HUES64 (cell line): ENCODE data around the gene CYB5R2.

ENCODE experiments used
- H3K27ac ChIP-seq: 2 replicates; pipeline ENCODE4 v1.7.0; 2013; ENCODE audit warnings: low read depth, low read length, inconsistent platforms
- H3K27me3 ChIP-seq: 2 replicates; pipeline ENCODE4 v1.6.1; 2013; ENCODE audit warnings: mild to moderate bottlenecking, low read length; ENCODE audit not compliant: insufficient read depth
- H3K36me3 ChIP-seq: 2 replicates; pipeline ENCODE4 v1.6.1; 2013; ENCODE audit warnings: mild to moderate bottlenecking, low read length; ENCODE audit not compliant: insufficient read depth
- H3K4me1 ChIP-seq: 2 replicates; pipeline ENCODE4 v1.6.1; 2013; ENCODE audit warnings: mild to moderate bottlenecking, low read length, moderate library complexity; ENCODE audit not compliant: insufficient read depth
- H3K4me3 ChIP-seq: 2 replicates; pipeline ENCODE4 v1.5.1; 2013; ENCODE audit warnings: mild to moderate bottlenecking, low read length, moderate library complexity
- H3K9ac ChIP-seq: 2 replicates; pipeline ENCODE4 v1.6.1; 2013; ENCODE audit warnings: mild to moderate bottlenecking, low read depth, low read length
- H3K9me3 ChIP-seq: 2 replicates; pipeline ENCODE4 v1.6.1; 2013; ENCODE audit warnings: low read depth, low read length; ENCODE audit not compliant: insufficient read depth
- WGBS: fragments of 150-250, 120-280 bp; methylation state at CpG from one replicate; pipeline ENCODE4 v1.1.7; 2013; ENCODE audit warnings: missing lambda C conversion rate; 5-methylcytosine and 5-hydroxymethylcytosine counted together

The CYB5R2 gene

GRCh38 chr11:7636350-7636749, 37.0 kb downstream of the CYB5R2 start:
- Histone ChIP-seq H3K27ac (no peak overlapping the region), H3K9me3 (no peaks in the 10 kb centered on the region), H3K36me3 (peaks cover 5% of the 10 kb centered on the region; the same call in 1 of the 2 replicates), H3K9ac (no peak overlapping the region), H3K27me3 (no peaks in the 10 kb centered on the region), H3K4me3 (no peak overlapping the region), H3K4me1 (no peaks in the 10 kb centered on the region; the same call in 1 of the 2 replicates)
- 88% methylated on average over 4 of the region's 6 CpGs for WGBS

DNA sequence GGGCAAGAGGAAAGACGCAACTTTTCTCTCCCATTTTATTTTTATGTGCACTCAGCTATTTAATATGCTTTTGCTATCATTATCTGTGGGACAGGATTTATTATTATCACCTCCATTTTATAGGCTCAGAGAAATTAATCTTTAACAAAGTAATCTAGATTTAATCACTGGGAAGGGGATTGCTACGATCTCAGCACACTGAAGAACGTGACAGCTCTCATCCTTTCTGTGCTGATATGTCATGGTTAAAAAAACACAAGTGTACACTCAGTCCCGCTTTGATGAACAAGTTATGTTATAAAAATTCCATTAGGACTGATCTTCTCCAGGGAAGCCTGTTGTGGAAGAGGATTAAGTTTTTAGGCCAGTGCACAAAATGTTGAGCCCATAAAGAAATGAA, 37.6 kb downstream of the CYB5R2 start:
- H3K36me3 ChIP-seq, result peaks cover 4% of the 10 kb centered on the region; the same call in 1 of the 2 replicates
- no peaks in the 10 kb centered on the region; the same call in 1 of the 2 replicates for H3K4me1 ChIP-seq
- WGBS, result 93% methylated on average over 4 of the region's 4 CpGs
- no peak overlapping the region for H3K4me3 ChIP-seq
- no peaks in the 10 kb centered on the region for H3K27me3 ChIP-seq
- H3K9me3 ChIP-seq, result no peaks in the 10 kb centered on the region
- no peak overlapping the region for H3K27ac ChIP-seq
- no peak overlapping the region for H3K9ac ChIP-seq

DNA sequence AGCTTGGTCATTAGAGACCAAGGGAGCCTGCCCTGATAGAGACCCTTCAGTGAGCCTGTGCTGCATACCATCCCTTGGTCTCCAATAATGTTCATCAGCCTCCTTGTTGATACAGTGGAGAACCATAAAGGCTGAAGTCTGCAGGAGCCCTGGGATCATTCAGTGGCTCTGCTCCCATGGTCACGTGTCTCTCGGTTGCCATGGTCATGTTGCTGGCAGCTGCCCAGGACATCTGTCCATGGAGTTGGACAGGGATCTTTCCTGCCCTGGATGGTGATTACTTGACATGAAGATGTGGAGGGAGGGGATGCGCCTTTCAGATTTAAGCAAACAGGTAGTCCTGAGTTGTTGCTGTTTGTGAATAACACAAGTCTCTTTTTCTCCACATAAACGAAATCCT, 38.2 kb downstream of the CYB5R2 start:
- Histone ChIP-seq H3K27ac (no peak overlapping the region), H3K9me3 (no peaks in the 10 kb centered on the region), H3K27me3 (no peaks in the 10 kb centered on the region), H3K36me3 (peaks cover 4% of the 10 kb centered on the region; the same call in 1 of the 2 replicates), H3K4me3 (no peak overlapping the region), H3K9ac (no peak overlapping the region), H3K4me1 (no peaks in the 10 kb centered on the region; the same call in 1 of the 2 replicates)
- WGBS, result 93% methylated on average over 4 of the region's 4 CpGs

DNA sequence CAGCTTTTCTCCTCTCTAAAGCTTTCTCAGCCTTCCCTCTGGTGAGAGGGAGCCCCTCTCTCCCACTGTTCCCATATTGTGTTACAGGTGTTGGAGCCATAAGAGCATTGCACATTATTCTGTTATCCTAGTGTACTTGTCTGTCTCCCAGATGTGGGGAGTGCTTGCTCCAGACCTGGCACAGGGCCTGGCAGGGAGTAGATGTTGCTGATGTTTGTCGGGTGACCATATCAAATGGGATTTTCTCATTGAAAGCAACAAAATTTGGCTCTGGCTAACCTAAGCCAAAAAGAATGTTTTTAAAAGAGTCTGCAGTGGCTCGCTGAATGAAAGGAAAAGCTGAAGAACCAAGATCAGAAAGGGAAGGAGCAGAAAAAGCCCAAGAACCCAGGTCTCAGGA, 41.1 kb downstream of the CYB5R2 start:
- WGBS, result 93% methylated on average over 2 of the region's 2 CpGs
- H3K4me1 ChIP-seq, result no peaks in the 10 kb centered on the region
- H3K4me3 ChIP-seq, result no peak overlapping the region
- H3K9me3 ChIP-seq, result no peaks in the 10 kb centered on the region
- no peak overlapping the region for H3K27ac ChIP-seq
- H3K36me3 ChIP-seq, result peaks cover 4% of the 10 kb centered on the region; the same call in 1 of the 2 replicates
- H3K27me3 ChIP-seq, result no peaks in the 10 kb centered on the region
- H3K9ac ChIP-seq, result no peak overlapping the region

- no peaks in the 10 kb centered on the region for H3K9me3 ChIP-seq
- no peaks in the 10 kb centered on the region for H3K4me1 ChIP-seq
- 93% methylated on average over 2 of the region's 2 CpGs for WGBS
- no peak overlapping the region for H3K4me3 ChIP-seq
- H3K36me3 ChIP-seq, result peaks cover 4% of the 10 kb centered on the region; the same call in 1 of the 2 replicates
- H3K27me3 ChIP-seq, result no peaks in the 10 kb centered on the region
- no peak overlapping the region for H3K9ac ChIP-seq
- no peak overlapping the region for H3K27ac ChIP-seq
These were observed 43.3 kb downstream of the CYB5R2 start for GRCh38 chr11:7630002-7630401.

DNA sequence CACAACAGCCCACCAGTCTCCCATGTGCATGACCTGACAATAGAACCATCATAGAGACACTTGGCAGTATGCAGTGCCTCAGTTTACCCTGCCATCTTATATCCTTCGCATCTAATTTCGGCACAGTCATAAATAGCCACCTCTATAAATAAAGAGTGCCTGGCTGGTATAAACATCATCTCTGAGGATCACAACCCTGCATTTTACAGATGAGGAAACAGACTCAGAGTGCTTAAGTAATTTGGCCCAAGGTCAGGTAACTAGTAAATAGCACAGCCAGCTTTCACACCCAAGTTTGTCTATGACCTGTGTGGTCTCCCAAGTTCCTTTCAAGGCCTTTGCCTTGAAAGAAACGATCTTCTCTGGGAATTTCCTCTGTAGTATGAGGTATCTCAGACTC, 44.6 kb downstream of the CYB5R2 start:
- 93% methylated on average over 3 of the region's 3 CpGs for WGBS
- Histone ChIP-seq H3K9ac (no peak overlapping the region), H3K4me3 (no peak overlapping the region), H3K27ac (no peak overlapping the region), H3K4me1 (no peaks in the 10 kb centered on the region), H3K27me3 (no peaks in the 10 kb centered on the region), H3K36me3 (no peaks in the 10 kb centered on the region), H3K9me3 (no peaks in the 10 kb centered on the region)

DNA sequence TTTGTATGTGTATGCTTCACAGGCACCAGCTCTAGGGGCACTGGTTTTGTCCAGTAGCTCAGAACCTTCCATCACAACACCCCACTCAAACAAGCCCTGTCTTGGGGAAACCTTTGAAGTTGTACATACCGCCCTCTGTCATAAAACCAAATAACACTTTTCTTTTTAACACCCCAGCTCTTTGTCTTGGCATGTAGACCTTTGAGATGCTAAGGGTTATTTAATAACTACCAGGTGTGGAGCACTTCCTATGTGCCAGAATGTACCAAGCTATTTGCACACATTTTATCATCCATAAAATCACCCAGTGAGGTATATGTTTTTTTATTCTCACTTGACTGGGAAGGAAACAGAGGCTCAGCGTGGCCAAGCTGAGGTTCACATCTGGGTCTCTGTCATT, 50.6 kb downstream of the CYB5R2 start:
- Histone ChIP-seq H3K4me1 (peaks cover 24% of the 10 kb centered on the region; the same call in 1 of the 2 replicates), H3K27me3 (no peaks in the 10 kb centered on the region), H3K4me3 (no peak overlapping the region), H3K9me3 (no peaks in the 10 kb centered on the region), H3K27ac (no peak overlapping the region), H3K36me3 (no peaks in the 10 kb centered on the region), H3K9ac (no peak overlapping the region)
- WGBS, result 85% methylated on average over 2 of the region's 2 CpGs

DNA sequence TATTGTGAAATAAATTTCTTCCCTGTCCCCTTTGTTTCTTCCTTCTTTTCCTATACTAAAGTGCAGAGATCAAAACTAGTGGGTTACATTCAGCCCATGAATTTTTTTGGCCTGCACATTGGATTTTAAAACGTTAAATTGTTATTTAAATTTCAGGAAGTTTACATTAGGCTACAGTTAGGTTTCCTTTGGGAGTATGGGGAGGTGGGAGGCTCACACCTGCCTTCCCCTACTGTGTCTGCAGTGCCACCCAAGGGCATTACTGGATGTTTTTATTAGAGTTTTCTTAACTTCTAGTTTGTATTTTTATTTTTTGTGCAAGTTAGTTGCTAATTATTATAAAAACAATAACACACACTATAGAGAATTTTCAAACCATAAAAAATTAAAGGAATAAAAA, 51.7 kb downstream of the CYB5R2 start:
- Histone ChIP-seq H3K27ac (no peak overlapping the region), H3K4me3 (no peak overlapping the region), H3K36me3 (no peaks in the 10 kb centered on the region), H3K4me1 (peaks cover 24% of the 10 kb centered on the region; the same call in 1 of the 2 replicates), H3K27me3 (no peaks in the 10 kb centered on the region), H3K9me3 (no peaks in the 10 kb centered on the region), H3K9ac (no peak overlapping the region)
- 5% methylated on average over 1 of the region's 1 CpG for WGBS

DNA sequence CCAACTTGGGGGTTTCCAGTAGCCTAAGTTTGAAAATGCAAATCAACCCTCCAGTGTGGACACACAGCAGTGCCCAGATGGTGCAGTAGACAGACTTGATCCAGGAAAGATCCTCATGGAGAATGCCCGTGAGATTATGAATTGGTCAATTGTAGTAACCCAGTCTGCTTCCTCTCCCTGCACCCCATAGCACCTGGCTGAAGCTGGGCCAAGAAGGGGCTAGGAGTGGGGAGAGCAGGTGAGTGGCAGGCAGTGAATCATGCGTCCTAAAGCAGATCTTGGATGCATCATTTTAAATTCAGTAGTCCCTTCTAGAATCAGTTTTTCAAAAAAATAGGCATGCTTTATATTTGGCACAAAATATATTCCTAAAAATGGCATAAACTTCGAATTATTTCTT, 52.2 kb downstream of the CYB5R2 start:
- no peak overlapping the region for H3K4me3 ChIP-seq
- WGBS, result 84% methylated on average over 3 of the region's 3 CpGs

GRCh38 chr11:7619322-7619721, 54.0 kb downstream of the CYB5R2 start:
- H3K9me3 ChIP-seq, result no peaks in the 10 kb centered on the region
- peaks cover 24% of the 10 kb centered on the region; the same call in 1 of the 2 replicates for H3K4me1 ChIP-seq
- no peak overlapping the region for H3K27ac ChIP-seq
- H3K27me3 ChIP-seq, result no peaks in the 10 kb centered on the region
- H3K36me3 ChIP-seq, result no peaks in the 10 kb centered on the region
- no peak overlapping the region for H3K9ac ChIP-seq
- WGBS, result 92% methylated on average over 3 of the region's 3 CpGs
- H3K4me3 ChIP-seq, result no peak overlapping the region

More for the DNA sequence above, 52.2 kb downstream of the CYB5R2 start:
- H3K9me3 ChIP-seq, result no peaks in the 10 kb centered on the region
- H3K36me3 ChIP-seq, result no peaks in the 10 kb centered on the region
- no peaks in the 10 kb centered on the region for H3K27me3 ChIP-seq
- peaks cover 24% of the 10 kb centered on the region; the same call in 1 of the 2 replicates for H3K4me1 ChIP-seq
- no peak overlapping the region for H3K27ac ChIP-seq
- H3K9ac ChIP-seq, result no peak overlapping the region

DNA sequence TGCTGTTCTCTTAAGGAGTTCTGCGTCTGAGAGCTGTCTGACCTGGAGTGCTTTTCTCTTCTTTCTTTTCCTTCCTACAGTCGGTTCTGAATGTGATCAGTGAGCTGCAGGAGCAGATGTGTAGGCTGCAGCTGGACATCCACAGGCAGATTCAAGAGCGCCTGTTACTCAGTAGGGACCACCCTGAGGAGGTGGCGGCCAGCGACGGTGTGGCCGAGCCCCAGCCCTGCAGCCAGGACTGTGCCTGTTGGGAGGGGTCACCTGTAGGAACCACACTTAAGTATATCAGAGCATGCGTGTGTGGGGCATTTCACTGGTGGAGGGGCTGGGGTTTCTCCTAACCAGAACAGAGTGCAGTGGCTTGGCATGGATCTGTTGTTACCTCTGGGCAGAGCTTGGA, 56.3 kb downstream of the CYB5R2 start:
- Histone ChIP-seq H3K27me3 (no peaks in the 10 kb centered on the region), H3K36me3 (no peaks in the 10 kb centered on the region), H3K9me3 (no peaks in the 10 kb centered on the region), H3K27ac (no peak overlapping the region), H3K4me1 (peaks cover 31% of the 10 kb centered on the region), H3K9ac (no peak overlapping the region), H3K4me3 (no peak overlapping the region)
- 94% methylated on average over 8 of the region's 8 CpGs for WGBS
